ENCODE results near the gene VENTX.
"Not testable (repeated sequence)": the region's sequence is repeated elsewhere in the genome, so short reads cannot be mapped to it uniquely, and the experiment has no call there.

VENTX gene

GRCh38 chr10:133258818-133259601 lies 21.4 kb downstream of the VENTX start:
- peak; percentile 97 for DNase-seq

GRCh38 chr10:133259602-133259989 lies 21.9 kb downstream of the VENTX start:
- no peak for DNase-seq

DNA sequence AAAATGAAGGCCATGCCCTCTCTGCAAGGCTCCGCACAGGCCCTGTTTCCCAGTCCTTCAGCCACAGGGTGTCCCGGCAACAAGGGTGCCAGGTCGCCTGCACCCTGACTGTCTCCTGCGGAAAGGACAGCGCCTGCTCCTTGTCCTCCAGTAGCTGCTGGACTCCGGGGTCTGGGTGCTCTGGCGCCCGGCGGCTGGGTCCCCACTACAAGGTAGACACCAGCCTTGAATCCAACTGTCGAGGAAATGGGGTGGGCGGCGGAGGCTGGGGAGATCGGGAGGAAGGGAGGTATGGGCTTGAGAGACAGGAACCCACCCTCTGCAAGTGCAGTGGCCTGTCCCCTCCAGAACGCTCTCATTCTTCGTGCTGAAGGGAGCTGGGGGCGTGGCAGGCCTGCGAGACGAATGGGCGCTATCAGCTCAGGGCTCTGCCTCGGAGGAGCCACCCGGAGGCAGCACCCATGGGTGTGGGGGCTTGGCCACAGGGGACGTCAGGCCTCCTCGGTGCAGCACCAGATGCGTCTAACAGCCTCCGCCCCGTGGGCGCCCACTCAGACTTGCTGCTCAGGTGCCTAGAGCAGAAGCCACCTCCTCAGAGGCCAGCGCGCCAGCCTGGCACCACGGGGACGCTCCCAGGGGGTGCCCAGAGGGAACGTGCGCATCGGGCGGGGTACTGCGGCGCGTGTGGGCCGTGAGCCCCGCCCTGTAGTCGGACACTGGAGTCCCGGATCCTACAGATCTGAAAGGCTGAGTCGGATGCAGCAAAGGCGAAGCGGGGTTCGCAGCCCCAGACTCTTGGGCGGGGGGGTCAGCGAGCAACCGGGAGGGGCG lies 23.5 kb downstream of the VENTX start:
- DNase-seq, result peak; percentile 25

DNA sequence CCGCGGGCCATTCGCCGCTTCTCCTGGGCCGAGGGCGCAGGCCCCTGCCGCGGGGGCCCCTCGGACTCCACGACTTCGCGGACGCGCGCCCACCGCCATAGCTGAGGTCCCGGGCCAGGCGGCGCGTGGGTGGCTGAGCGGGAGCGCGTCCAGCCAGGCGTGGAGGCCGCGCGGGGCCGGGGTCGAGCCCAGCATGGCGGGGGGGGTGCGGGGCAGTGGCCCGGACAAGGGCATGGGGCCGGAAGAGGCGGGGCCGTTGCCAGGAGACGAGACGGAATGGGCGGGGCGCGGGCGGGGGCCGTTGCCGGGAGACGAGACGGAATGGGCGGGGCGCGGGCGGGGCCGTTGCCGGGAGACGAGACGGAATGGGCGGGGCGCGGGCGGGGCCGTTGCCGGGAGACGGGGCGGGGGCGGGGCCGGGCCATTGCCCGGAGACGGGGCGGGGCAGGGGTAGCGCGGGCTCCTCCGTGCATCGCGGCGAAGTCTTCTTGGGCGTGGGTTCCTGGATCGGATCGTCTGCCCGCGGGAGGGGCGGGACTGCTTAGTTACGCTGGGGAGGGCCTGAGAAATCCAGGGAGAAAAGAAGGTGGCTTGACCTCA lies 24.2 kb downstream of the VENTX start:
- DNase-seq, result peak; percentile 79

GRCh38 chr10:133262696-133263095 lies 25.0 kb downstream of the VENTX start:
- DNase-seq, result no peak

GRCh38 chr10:133263674-133264073 lies 26.0 kb downstream of the VENTX start:
- DNase-seq, result no peak

DNA sequence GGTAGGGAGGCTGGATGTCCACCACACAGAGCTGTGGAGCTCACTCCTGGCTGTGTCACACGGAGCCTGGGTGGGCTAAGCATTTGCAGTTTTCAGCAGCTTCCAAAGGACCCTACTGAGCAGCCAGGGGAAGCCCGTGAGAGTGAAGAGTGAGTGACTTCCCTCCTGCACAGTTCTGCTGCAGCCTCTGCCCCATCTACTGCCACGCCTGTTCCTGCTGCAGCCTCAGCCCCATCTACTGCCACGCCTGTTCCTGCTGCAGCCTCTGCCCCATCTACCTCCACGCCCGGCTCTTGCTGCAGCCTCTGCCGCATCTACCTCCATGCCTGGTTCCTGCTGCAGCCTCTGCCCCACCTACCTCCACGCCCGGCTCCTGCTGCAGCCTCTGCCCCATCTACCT lies 26.8 kb downstream of the VENTX start:
- no peak for DNase-seq

DNA sequence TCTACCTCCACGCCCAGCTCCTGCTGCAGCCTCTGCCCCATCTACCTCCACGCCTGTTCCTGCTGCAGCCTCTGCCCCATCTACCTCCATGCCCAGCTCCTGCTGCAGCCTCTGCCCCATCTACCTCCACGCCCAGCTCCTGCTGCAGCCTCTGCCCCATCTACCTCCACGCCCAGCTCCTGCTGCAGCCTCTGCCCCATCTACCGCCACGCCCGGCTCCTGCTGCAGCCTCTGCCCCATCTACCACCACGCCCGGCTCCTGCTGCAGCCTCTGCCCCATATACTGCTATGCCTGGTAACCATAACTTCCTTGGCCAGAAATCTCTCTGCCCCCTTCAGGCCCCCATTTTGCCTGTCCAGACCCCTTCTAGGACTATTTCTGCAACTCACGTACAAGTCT lies 27.4 kb downstream of the VENTX start:
- DNase-seq, result not testable (repeated sequence)

DNA sequence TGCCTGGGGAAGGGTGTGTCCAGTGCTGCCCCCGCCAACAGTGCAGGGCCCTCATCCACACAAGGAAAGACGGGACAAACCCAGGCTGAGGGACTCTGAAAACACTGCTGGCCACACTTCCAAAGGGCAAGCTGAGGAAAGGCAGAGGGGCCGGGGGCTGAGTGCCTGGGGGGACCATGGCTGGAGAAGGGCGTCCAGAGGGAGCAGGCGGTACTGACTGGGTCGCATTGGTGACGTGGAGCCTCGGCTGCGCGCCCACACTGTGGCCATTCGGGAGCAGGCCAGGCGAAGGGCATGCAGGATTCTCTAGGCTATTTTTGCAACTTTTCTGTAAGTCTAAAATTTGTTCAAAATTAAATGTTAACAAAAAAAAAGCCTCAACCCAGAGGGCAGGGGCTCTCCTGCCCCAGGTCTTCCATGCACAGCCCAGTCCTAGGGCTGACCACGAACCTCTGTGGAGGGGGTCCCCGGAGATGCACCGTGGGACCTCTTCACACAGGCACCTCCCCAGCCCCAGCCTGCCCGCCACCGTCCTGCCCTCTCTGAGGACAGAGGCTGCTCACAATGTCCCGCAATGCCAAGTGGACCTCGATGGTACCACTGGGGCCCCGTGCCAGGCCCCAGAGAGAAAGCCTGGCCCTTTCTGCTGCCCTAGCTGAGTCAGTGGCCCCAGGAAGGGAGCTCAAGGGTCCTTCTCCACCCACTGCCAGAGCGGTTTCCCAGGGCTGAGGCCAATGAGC lies 28.6 kb downstream of the VENTX start:
- DNase-seq, result no peak

GRCh38 chr10:133267293-133267692 lies 29.6 kb downstream of the VENTX start:
- DNase-seq, result no peak

GRCh38 chr10:133267829-133268228 lies 30.2 kb downstream of the VENTX start:
- no peak for DNase-seq

GRCh38 chr10:133268532-133268931 lies 30.9 kb downstream of the VENTX start:
- DNase-seq, result no peak

DNA sequence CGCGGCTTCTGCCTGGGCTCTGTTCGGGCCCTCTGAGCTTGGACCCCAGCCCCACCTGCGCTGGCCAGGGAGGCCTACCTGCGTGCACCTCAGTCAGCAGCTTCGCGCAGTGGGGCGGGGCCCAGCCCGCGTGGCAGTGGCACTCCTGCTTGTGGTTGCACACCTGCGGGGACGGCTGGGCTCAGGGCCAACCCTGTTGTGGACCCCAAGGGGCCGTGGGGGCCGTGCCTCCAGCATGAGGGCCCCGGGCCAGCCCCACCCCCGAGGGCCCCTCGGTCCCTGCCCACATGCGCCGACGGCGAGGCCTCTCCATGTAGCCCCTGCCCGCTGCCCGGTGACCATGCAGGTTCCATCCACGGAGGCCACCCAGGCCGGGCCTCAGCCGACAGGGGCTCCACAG lies 31.7 kb downstream of the VENTX start:
- DNase-seq, result no peak

GRCh38 chr10:133270204-133270603 lies 32.5 kb downstream of the VENTX start:
- DNase-seq, result no peak

DNA sequence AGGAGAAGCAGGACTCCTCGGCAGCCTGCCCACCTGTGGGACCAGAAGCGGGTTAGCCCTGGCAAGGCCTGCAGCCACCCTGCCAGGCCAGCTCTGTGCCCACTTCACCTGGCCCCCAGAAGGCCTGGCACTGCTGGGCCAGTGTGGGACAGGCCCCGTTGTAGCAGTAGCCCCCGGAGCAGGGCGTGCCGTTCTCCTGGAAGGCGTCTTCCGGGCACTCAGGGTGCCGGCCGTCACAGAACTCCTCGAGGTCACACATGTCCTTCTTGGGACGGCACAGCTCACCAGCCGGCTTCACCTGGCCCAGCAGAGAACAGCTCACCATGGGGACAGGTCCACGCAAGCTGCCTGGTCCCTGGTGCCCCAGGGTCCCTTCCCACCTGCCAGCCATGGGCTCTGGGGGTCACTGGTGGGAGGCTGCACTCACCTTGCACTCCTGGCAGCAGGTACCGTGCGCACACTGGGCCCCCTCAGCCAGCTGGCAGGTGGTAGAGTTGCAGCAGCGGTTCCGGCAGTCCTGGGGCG lies 33.2 kb downstream of the VENTX start:
- DNase-seq, result no peak

- DNase-seq, result no peak
These were observed 34.1 kb downstream of the VENTX start for GRCh38 chr10:133271521-133272300.

DNA sequence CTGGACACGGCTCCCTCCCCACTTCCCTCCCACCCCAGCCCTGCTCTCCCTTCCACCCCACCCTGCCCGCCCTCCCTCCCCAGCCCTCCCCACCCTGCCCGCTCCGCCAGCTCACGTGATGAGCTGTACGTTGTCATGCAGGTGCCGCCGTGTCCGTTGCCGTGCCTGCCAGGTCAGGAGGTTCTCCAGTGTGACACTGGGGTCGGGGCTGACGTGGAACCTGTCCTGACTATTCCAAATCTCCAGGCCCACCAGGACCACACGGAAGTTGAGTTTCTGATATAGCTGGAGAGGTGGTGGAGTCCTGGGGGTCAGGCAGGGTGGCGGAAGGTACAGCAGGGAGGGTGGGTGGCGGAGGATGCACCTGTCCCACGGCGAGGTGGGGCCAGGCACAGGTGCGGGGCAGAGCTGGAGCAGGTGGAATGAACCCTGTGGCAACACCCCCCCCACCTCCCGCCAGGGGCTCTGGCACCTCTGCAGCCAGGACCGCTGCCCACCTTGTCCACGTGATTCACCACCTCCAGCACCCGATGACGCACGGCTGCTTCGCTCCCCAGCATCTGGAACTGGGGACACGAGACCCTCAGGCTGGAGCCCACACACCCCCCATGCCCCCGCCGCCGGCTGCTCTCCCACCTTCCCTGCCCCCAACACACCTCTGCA lies 34.8 kb downstream of the VENTX start:
- DNase-seq, result no peak

DNA sequence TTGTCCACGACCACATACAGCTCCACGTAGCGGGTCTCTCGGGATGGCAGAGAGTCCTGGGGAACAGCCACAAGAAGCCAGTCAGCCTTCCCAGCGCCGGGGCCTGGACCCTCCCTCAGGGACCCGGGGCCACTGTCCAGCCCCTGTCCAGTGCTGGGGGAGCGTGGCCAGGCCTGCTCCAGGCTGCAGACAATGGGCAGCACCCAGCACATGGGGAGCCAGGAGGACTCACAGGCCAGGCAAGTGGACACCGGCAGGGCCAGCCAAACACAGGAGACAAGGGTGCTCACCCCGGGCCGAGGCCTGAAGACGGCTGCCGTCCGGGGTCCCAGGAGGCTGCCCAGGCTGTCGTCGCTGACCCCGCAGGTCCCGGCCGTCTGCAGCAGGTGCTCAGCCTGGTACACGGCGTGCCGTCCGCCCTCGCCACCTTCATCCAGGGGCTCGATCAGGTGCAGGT lies 35.3 kb downstream of the VENTX start:
- no peak for DNase-seq

GRCh38 chr10:133273534-133274143 lies 36.0 kb downstream of the VENTX start:
- DNase-seq, result no peak
